Lung microvascular endothelial cell (primary cell): ENCODE measurements around the gene XCR1. TPM values are rescaled to one million over a fixed set of nuclear protein-coding genes. Genes with fewer than 3 reads are reported as not detected.

ENCODE experiments used
- DNase-seq, 2 donors: peaks; one replicate each; pipeline versions ENCODE4 v3.0.0 to v3.0.0-alpha.2; 2010; ENCODE audit warnings: low read depth in 2 of 2
- total RNA-seq: library from RNA; depleted of rRNA; stranded (reverse); fragments of >200 nt; gene quantifications from 2 replicates; pipeline ENCODE4 v1.2.1, GENCODE V29; 2014

The XCR1 gene
- total RNA-seq, 1 donor from 2014 or later: not detected

DNA sequence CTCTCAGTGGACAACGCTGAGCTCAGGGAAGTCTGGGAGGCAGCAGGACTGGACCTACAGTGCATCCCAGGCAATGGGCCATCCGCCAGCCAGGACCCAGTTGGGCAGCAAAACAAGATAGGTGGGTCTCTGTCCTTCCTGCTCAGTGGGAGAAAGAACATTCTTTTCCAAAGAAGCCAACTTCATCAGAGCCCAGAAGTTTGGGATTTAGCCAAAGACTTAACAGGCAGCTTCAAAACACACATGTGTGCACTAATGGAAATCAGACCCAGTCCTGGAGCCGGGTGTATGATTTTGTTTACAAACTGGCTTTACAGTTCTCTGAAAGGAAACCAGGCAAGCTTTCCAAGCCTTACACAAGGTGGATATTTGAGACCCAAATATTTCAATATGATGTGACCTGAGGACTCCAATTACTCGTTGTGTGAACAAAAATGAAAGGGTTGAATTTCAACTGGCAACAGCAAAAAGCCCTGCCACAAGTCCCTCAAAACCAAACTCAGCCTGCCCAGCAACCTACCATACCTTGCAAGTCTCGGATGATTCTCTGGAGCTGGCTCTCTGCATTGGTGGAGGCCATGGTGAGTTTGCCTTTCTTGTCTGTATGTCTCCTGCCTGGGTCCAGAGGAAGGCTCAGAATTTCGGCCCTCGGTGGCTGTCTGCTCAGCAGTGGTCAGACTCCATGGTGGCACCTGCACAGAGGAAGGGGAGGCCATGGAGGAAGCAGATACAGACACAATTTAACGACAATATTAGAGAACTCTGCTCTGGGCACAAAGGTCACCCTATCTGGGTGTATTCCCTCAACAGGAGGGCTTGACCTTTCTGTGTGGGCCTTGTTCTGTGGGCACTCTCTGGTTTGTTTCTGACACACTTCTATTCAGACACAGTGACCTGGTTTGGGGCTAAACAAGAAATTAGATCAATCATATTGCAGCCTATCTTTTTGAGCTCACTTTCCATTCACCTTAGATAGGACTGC, 42.7 kb downstream of the XCR1 start:
- no peak for DNase-seq

GRCh38 chr3:45983770-45984169, 43.5 kb downstream of the XCR1 start:
- no peak for DNase-seq

DNA sequence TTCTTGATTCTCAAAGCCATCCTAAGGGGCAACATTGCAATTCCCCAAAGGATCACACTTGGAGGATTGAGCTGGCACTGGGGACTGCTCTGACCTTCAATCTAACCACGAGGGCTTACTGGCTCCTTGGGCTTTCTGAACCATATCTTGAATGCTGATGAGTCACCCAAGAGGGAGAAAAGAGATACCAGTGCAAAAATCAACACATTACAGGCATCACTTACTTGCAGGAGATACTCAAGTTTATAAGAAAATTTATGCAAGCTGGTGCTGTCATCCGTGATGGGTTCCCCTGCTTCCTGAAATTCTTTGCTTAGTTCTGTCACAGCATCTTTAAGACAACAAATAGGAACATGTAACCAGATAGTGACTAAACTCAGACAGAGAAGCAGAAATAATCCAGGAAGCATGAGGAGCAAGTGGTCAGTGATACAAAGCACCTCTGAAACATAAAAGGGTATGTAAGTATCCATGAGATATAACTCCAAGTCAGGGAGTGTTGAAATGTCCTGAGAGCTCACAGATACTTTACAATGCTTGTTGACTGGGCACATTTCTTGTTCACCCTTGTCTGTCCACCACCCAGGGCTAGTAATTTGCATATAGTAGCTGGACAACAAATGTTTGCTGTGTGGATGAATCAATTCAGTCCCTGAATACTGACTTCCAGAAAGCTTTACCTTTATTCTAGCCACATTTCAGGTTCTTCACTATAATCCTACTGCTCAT, 45.8 kb downstream of the XCR1 start:
- no peak for DNase-seq

DNA sequence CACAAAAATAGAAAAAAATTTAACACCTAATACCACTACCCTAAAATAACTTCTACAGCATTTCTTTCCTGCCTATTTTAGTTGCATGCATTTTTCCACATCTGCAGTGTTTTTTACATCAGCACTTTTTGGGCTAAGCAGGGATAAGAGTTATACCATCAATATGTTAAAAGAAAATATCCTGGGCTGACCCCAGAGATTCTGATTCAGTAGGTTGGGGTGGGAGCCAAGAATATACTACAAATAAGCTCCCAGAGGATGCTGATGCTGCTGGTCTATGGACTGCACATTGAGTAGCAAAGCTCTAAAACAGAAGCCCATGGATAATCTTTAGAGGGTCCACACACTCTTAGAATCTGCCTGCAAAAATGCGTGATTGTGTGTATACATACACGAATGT, 46.5 kb downstream of the XCR1 start:
- no peak for DNase-seq

- DNase-seq: no peak
Measured at GRCh38 chr3:45980229-45980813, 47.0 kb downstream of the XCR1 start.

GRCh38 chr3:45979378-45979777, 47.9 kb downstream of the XCR1 start:
- no peak for DNase-seq

GRCh38 chr3:45978006-45978761, 49.1 kb downstream of the XCR1 start:
- DNase-seq: no peak

DNA sequence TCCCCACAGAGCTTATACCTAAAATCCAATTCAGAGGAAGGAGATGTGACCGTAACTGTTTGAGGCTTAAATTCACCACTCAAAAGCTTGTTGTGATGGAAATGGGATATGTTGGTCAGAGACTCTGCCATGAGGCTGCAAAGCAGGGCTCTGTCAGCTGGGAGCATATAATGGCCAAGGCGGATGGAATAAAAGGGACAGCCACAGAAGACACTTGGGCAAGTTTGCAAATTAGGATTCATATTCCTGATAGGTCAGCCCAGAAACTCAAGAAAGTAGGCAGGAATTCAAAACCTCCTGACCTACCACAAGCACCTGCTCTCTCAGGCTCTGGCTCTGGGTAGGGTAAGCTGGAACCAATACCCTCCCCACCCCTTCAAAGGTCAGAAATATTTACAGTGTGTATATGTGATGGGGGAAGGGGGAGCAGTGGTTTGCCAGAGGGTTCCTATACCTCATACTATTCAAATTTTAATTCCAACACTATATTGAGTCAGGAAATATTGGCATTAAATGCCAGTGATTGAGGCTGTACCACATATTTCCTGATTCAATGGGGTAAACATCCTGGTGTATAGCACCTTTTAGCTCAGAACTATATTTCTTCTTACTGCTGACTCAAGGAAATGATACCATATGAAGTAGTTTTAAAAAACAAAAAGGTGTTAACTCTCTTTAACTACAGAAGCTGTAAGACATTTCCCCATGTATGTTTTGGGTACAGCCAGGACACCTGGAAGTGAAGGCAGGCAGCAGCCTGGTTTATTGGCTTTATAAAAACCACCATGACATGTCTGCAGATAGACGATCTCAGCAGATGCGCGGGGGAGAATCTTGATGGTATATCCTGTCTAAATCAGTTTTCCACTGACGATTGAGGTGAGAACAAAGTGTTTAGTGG, 50.8 kb downstream of the XCR1 start:
- no peak for DNase-seq

- DNase-seq: no peak
Measured at GRCh38 chr3:45975686-45976085, 51.6 kb downstream of the XCR1 start.

- no peak for DNase-seq
Measured at GRCh38 chr3:45974686-45975085, 52.6 kb downstream of the XCR1 start.

DNA sequence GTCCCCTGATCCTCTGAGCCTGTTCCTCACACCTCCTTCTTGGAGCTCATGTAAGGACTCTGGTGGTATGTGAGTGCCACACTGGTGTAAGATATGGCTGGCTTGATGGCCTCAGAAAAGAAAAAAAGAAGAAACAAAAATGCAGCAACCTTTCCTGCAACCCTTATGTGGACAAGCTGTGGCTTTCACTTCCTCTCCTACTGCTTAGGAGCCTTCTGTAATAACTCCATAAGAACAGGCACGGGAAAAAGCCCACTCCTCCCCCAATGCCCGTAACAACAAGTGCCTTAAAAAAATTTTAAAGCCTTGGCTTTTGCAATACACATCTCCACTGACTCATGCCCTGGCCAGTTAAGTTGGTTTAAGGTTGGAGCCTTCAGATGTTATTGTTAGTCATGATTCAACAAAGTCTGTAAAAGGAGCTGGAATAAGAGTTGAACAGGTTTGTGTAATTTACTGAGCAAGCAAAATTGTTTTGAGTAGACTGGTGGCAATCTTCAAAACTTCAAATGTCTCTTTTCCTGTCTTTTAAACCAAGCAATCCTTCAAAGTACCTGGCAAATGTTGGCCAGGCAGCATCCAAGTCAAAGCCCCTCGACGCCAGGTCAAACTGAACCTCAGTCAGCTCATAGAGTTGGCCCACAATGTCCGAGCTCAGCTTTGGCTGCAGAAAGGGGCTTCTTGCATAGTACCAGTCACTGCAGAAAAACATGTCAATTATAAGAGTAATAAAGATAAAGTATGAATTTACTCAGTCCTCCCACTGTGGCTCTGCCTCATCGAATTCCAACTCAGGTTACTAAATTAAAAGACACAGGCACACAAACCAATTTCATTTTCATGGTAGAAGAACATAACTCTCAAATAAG, 54.5 kb downstream of the XCR1 start:
- DNase-seq: peak in 1 of 2 donors; percentile 42

- no peak for DNase-seq
Measured at GRCh38 chr3:45969953-45970352, 57.3 kb downstream of the XCR1 start.

- no peak for DNase-seq
Measured at GRCh38 chr3:45969116-45969515, 58.2 kb downstream of the XCR1 start.

DNA sequence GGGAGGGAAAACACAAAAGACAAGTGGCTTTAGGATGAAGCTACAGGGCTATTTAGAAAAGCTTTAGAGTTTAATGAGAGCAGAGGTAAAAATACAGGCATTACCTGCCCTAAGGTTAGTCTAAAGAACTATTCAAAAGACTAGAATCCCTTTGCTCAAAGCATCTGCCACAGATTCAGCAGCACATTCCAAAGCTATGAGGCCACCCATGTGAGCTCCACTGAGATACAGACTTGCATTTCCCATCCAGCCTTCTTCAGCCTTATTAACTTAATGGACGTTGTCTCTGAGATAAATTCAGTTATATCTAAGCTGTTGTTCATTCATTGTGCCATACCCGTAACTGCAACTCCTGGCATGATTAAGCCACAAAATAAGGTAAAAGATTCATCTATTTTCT, 58.6 kb downstream of the XCR1 start:
- DNase-seq: peak in 1 of 2 donors; percentile 21

DNA sequence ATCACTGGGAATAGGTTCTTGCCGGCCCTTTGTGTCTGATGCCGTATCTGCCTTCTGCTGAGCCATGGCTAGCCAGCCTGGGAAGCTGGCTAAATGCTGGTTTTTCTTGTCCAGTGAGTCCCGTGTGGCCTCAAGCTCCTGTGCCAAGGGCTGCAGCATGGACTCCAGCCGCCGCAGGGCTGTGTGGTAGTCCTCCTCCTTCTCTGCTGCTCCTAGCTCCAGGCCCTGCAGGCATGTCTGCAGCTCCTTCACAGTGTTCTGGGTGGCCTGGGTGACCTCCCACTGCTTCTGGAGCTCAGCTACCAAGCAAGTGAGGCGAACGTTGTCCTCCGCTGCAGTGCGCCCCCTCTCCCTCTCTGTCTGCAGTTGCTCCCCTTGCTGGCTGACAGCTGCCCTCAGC, 59.1 kb downstream of the XCR1 start:
- no peak for DNase-seq

DNA sequence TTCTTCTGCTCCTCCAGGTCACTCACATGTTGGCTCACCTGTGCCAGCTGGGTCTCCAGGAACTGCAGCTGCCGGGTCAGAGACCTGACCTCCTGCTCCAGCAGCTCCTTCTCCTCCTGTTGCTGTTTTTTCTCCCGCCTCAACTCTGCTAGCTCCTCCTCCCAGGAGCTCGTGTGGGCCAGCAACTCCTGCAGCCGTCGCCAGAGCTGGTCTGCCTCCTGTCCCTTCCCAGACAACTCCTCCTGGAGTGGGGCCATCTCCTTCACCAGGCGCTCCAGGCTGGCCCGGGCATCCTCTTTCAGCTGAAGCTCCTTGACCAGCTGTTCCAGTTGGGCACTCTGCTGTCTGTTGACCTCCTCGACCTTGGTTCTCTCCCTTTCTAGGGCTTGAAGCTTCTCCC, 59.6 kb downstream of the XCR1 start:
- DNase-seq: no peak
